H1 (cell line): ENCODE data around the gene RASSF4. TPM values are rescaled to one million over a fixed set of nuclear protein-coding genes. Genes with fewer than 3 reads are reported as not detected.

Experiments used
- SRF ChIP-seq: IDR thresholded peaks from 2 replicates; pipeline ENCODE4 v1.6.1; 2011; ENCODE audit warnings: mild to moderate bottlenecking, low read depth, low read length, moderate library complexity
- polyA plus RNA-seq, 7 experiments: library from polyadenylated mRNA; depleted of rRNA in 3 of 7; stranded (reverse) in 5 of 7; unstranded in 2 of 7; fragments of >200 nt in 5 of 7; fragments of 200-250 nt in 2 of 7; gene quantifications; 1 replicate in 5 of 7; 2 replicates in 1 of 7; 4 replicates in 1 of 7; pipeline versions ENCODE4 v1.2.1 to v1.2.3, GENCODE V29; 2011 to 2013; ENCODE audit warnings: missing spikeins in 2 of 7, mixed read lengths in 2 of 7
- total RNA-seq: library from RNA; stranded (reverse); fragmentation: NEBNext Ultra II Directional; extraction: Animal tissue kit (Norgen Biotek cat#: 25700); gene quantifications from 2 replicates; pipeline ENCODE4 v1.2.1, GENCODE V29; 2021

Gene RASSF4
- total and polyA plus RNA-seq, 2 of the 8 experiments (the other 6 are each of a cell fraction or from before 2014, with no cell fraction given), result 14.3 to 14.5 TPM

- no peak for TF ChIP-seq SRF
- TF ChIP-seq, all 59 proteins: peak for 0
Observed at GRCh38 chr10:44948642-44949041, 11.0 kb upstream of the RASSF4 start (continued).
